SIG-M5 treated with dmso at 0.1 percent for 504 hours (cell line): ENCODE data around the gene MAG.
A peak's percentile ranks its signal among the peaks of the same experiment; 100 is the strongest.

Experiments
- DNase-seq: peaks from one replicate; lab custom pipeline; 2025; ENCODE audit not compliant: unreplicated experiment; lab: John Stamatoyannopoulos, UW

The MAG gene

GRCh38 chr19:35341006-35341405 lies 49.0 kb downstream of the MAG start:
- no peak for DNase-seq

- DNase-seq = no peak
Measured at GRCh38 chr19:35341565-35342225, 49.7 kb downstream of the MAG start.

GRCh38 chr19:35342430-35342829 lies 50.5 kb downstream of the MAG start:
- no peak for DNase-seq

GRCh38 chr19:35344511-35345031 lies 52.6 kb downstream of the MAG start:
- no peak for DNase-seq

GRCh38 chr19:35345671-35346111 lies 53.7 kb downstream of the MAG start:
- no peak for DNase-seq

GRCh38 chr19:35346193-35347052 lies 54.5 kb downstream of the MAG start:
- no peak for DNase-seq

GRCh38 chr19:35347171-35347929 lies 55.4 kb downstream of the MAG start, which contains the start of gene FFAR1:
Gene FFAR1 (plus strand): TSS chr19:35347902. CDS start chr19:35351552, 3,650 bp downstream.
- peak; percentile 82 for DNase-seq

GRCh38 chr19:35347930-35348298 lies 56.0 kb downstream of the MAG start:
- no peak for DNase-seq

GRCh38 chr19:35348911-35349611 lies 57.1 kb downstream of the MAG start:
- no peak for DNase-seq

GRCh38 chr19:35349614-35350521 lies 57.9 kb downstream of the MAG start:
- DNase-seq = no peak

- DNase-seq = no peak
Measured at GRCh38 chr19:35350591-35350990, 58.6 kb downstream of the MAG start.

GRCh38 chr19:35351411-35352176 lies 59.6 kb downstream of the MAG start:
- DNase-seq = no peak

- DNase-seq = no peak
Measured at GRCh38 chr19:35352177-35352447, 60.2 kb downstream of the MAG start.

- peak; percentile 69 for DNase-seq
Measured at GRCh38 chr19:35352448-35353304, 60.7 kb downstream of the MAG start.

GRCh38 chr19:35353635-35354034 lies 61.7 kb downstream of the MAG start:
- DNase-seq = peak; percentile 5

GRCh38 chr19:35354898-35355297 lies 62.9 kb downstream of the MAG start:
- DNase-seq = no peak

- no peak for DNase-seq
Measured at GRCh38 chr19:35355791-35356460, 64.0 kb downstream of the MAG start.
